Measurements from ENCODE around the gene CCDC172.

CCDC172 gene

DNA sequence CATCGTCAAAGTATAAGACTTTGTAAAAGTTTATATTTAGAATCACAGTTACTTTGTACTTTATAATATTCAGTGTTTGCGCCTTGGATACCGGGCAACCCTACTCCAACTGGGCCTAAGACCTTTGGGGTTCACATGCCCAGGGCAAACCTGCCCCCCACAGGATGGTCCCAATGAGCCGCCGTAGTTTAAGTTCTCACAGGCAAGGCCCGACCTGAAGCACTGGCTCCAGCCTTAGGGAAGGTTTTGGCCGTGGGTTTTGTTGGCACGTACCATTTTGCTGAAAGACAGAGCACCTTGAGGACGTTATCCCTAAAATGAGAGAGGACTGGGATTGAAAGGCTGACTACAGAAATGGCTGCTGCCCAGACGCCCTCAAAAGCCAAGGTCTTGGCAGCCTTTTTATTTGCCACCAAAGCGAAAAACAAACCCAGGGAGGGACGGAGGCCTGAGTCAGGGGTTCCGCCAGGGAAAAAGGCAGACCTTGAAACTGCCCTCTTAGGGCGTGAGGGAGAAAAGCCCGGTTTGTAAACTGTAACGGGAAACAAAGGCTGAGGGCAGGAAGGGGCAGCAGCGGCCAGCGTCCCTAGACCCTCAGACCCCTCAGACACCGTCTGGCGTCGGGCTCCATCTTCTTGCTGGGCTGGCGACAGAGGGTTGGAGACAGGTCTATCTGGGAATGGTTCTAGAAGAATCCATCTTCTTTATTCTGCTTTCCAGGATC, at the start of gene CCDC172:
TSS of gene CCDC172 (plus strand) at position 222 of the 724 bp plus-strand sequence. CDS start 564 bp downstream, outside the sequence.
- DNase-seq (ENCODE audit: low read depth): no peak

GRCh38 chr10:116276981-116277380, 47.3 kb upstream of the CCDC172 start:
- no peak for DNase-seq (ENCODE audit: low read depth)

GRCh38 chr10:116278846-116279245, 45.4 kb upstream of the CCDC172 start:
- DNase-seq (ENCODE audit: low read depth): no peak

DNA sequence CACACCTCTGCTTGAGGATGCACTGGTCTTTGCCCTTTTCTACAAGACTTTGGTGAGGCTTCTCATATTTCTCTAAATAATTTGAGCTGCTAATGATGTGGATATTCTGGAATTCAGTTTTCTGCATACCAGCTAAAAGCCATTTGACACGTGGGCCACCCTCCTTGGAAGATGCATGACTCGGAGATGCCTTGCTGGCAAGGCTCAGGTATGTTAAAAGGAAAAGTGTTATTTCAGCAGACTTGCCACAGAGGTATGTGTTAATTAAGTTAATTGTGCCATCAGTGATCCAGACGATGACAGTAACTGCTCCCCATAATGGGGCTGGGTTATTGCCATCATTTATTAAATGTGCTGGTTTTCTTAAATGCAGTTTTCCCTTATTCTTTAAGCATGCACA, 42.5 kb upstream of the CCDC172 start:
- DNase-seq (ENCODE audit: low read depth): no peak

DNA sequence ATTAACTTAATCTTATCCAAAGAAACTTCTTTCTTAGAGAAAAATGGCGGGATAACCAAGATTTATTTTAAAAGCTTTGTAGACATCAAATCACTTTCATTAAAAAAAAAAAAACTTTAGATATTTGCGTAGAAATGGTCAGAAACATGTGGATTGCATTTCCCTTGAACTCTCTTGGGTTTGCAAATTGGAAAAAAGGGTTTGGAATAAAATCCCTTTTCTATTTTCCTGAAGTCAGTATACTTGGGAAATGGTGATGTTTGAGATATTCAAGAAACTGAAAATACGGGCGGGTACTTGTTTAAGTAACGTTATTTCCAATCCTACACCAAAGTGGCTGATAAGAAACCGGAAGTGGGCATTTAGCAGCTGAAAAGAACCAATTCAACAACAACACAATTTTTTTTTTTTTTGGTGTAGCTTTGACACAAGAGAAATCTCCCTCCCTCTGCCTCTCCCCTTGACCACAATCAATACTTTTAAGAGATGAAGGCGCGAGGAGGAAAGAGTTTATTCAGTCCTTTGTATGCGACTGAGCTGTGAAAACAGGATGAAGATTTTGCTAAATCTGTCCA, 37.5 kb upstream of the CCDC172 start:
- DNase-seq (ENCODE audit: low read depth): no peak

- DNase-seq (ENCODE audit: low read depth): no peak
Observed at GRCh38 chr10:116287906-116288501, 36.2 kb upstream of the CCDC172 start.

GRCh38 chr10:116289652-116290051, 34.6 kb upstream of the CCDC172 start:
- no peak for DNase-seq (ENCODE audit: low read depth)

DNA sequence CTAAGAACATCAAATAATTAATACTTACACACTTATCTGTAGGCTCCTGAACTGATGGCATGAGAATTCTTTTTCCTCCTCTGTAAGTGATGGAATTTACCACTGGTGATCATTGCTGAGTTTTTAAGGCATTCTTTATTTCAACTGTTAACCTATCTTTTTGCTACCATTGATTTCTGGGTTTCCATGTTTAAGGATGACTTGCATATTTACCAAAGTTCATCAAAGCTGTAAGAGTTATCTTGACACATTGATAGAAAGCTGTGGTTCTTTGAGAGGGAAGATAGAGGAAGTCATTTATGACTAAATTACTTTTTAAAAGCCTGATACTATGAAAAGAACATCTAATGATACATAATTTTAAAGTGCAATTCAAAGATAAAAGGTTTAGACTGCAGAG, 31.8 kb upstream of the CCDC172 start:
- DNase-seq (ENCODE audit: low read depth): no peak

- DNase-seq (ENCODE audit: low read depth): no peak
Observed at GRCh38 chr10:116296291-116296721, 27.9 kb upstream of the CCDC172 start.

DNA sequence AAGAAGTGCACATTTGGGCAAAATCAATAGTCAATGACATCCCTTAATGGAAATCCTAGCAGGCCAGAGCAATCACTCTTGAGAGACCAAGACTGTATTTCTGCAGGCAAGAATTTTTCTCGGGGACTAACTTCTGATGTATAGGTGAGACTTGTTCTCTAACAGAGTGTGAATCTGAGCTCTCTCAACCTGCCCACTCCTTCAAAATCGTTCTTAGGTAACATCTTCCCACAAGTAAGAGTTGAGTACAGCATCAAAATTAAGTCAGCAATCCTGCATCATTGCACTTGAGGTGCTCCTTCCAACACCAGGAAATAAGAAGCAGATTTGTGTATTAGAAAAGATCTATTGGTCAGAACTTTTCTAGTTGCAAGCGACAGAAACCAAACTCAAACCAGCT, 25.7 kb upstream of the CCDC172 start:
- DNase-seq (ENCODE audit: low read depth): no peak

GRCh38 chr10:116300542-116300941, 23.7 kb upstream of the CCDC172 start:
- no peak for DNase-seq (ENCODE audit: low read depth)

DNA sequence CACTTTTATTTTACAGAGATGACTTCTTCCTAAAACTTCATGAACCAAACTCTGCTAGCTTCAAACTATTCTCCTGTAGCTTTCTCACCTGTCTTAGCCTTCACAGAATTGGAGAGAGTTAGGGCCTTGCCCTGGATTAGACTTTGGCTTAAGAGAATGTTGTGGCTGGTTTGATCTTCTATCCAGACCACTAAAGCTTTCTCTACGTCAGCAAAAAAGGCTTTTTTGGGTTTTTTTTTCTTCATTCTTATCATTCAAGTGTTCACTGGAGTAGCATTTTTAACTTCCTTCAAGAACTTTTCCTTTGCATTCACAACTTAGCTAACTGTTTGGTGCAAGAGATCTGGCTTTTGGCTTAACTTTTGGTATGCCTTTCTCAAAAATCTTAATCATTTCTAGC, 19.3 kb upstream of the CCDC172 start:
- no peak for DNase-seq (ENCODE audit: low read depth)

- no peak for DNase-seq (ENCODE audit: low read depth)
Observed at GRCh38 chr10:116306847-116307246, 17.4 kb upstream of the CCDC172 start.

GRCh38 chr10:116307455-116307854, 16.8 kb upstream of the CCDC172 start:
- DNase-seq (ENCODE audit: low read depth): no peak

DNA sequence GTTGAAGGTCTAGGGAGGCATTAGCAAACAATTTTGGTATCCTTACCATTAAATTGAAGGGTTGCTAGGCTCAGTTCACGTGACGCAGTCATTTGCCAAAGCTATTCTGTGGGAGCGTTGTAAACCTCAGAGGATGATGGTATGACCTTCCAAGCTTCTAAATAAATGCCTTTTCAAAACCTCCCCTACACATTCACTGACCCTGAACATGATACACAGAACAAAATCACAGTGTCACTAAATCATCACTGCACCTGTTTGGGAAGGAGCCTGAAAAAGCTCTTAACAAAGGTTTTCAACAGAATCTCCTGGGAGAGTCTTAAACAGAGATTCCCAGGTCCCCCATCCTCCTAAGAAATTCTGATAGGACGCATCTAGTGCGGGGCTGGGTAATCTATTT, 13.2 kb upstream of the CCDC172 start:
- DNase-seq (ENCODE audit: low read depth): no peak

- no peak for DNase-seq (ENCODE audit: low read depth)
Observed at GRCh38 chr10:116311706-116312490, 12.3 kb upstream of the CCDC172 start.

- no peak for DNase-seq (ENCODE audit: low read depth)
Observed at GRCh38 chr10:116312548-116312947, 11.7 kb upstream of the CCDC172 start.

DNA sequence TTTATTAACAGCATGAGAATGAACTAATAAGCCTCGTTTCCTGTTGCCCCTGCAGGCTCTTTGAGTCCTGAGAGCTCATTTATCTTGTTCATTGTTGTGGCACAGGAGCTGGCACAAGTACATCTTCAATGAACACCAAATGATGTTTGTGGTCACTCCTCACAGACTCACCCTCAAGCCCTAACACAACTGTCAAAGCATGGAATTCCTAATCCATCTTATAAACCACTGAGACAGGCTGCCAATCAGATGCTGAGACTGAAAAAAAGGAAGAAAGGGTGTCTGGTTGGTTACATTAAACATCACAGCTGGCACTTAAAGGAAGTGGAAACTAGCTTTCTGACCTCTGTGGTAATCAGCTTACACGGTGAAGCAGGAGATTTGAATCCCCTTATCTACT, 7.7 kb upstream of the CCDC172 start:
- DNase-seq (ENCODE audit: low read depth): no peak

DNA sequence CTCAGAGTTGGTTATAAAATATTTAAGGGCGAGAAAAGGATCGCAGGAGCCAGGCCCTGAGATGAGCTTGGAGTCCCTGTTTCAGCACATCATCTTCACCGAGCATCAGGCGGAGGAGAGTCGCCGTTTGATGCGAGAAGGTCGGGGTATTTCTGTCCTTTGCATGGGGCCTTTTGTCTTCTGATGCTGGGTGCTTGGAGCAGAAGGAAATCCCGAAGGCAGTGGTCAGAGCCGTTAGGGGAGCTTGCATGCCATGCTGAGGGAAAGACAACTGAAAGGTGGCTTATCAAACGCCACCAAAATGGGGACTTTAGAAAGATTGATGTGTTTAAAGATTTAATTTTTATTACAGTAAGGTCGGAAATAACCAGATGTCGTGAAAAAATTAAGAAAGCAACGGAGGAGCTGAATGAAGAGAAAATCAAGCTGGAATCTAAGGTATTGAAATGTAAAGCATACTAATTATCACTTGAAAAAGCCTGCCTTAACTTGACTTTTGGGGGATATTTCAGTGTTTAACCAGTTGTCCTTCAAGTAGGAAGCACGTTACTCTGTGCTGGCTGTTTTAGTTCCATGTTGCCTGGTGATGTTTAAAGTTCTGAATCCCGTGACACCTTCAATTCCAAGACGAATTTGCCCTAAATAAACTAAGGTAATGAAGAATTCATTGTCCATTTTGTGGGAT, 845 bp downstream of the CCDC172 start:
- DNase-seq (ENCODE audit: low read depth): no peak

- no peak for DNase-seq (ENCODE audit: low read depth)
Observed at GRCh38 chr10:116325987-116326386, 1.7 kb downstream of the CCDC172 start.

DNA sequence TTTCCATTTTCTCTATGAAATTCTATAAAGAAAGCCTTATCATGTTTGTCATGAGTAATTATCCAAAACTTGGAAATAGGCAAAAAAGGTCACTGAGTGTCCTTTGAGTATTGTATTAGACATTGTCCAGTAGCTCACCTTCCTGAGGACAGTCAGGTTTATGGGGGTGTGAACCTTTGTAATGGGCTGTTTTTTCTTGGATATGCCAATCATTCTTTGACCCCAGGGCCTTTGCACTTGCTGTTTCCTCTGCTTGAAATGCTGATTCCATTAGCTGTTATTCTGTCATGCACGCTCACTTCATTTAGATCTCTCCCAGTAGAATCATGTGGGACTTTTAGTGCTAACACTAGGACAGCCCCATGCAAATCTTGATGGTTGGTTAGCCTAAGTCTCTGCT, 4.9 kb downstream of the CCDC172 start:
- no peak for DNase-seq (ENCODE audit: low read depth)

- no peak for DNase-seq (ENCODE audit: low read depth)
Observed at GRCh38 chr10:116331815-116332214, 7.6 kb downstream of the CCDC172 start.
